Activated CD8-positive, alpha-beta memory T cell treated with anti-CD3 and anti-CD28 coated beads, Interleukin-2, amount 10 ng/mL, durations not matched to agents 7 days and 5 days (primary cell): Measurements from ENCODE around the gene EID1. TPM values are rescaled to one million over a fixed set of nuclear protein-coding genes. Genes with fewer than 3 reads are reported as not detected.

Experiments used
- ATAC-seq: fragments of 150-1000 bp; cut with Tn5 transposase; one replicate; pipeline ENCODE4 v1.10.0; 2021; ENCODE audit warnings: moderate library complexity
- CTCF ChIA-PET: fragments of 350-600 bp; sonication (Branson Sonifier 250); formaldehyde crosslinking; loops from one replicate; lab custom pipeline; 2021; ENCODE audit warnings: antibody characterized with exemption; lab: Charles Lee
- DNase-seq: peaks from one replicate; pipeline ENCODE4 v3.0.0-alpha.2; 2020
- H3K27ac Mint-ChIP-seq: one replicate; pipeline ENCODE4 v1.8.0; 2021; ENCODE audit warnings: mild to moderate bottlenecking, mixed read lengths
- H3K27me3 Mint-ChIP-seq: one replicate; pipeline ENCODE4 v1.8.0; 2021; ENCODE audit warnings: mixed read lengths
- H3K36me3 Mint-ChIP-seq: one replicate; pipeline ENCODE4 v1.8.0; 2021; ENCODE audit warnings: mild to moderate bottlenecking, mixed read lengths
- H3K4me1 Mint-ChIP-seq: one replicate; pipeline ENCODE4 v1.8.0; 2021; ENCODE audit warnings: mixed read lengths
- H3K4me3 Mint-ChIP-seq: one replicate; pipeline ENCODE4 v1.8.0; 2021; ENCODE audit warnings: mild to moderate bottlenecking, moderate library complexity, mixed read lengths
- H3K9me3 Mint-ChIP-seq: one replicate; pipeline ENCODE4 v1.8.0; 2022; ENCODE audit warnings: low read depth, mixed read lengths
- total RNA-seq, 2 experiments: library from RNA; stranded (reverse); gene quantifications; one replicate each; pipeline ENCODE4 v1.2.3, GENCODE V29; 2021

EID1 gene
- total RNA-seq, 2 experiments from 2014 or later: 100 to 133 TPM

GRCh38 chr15:48875241-48875960, 2.5 kb upstream of the EID1 start:
- H3K9me3 Mint-ChIP-seq: no peaks in the 10 kb centered on the region
- no peak for ATAC-seq
- DNase-seq: no peak
- peaks cover 46% of the 10 kb centered on the region for H3K4me1 Mint-ChIP-seq
- H3K27ac Mint-ChIP-seq: peak overlapping the region; percentile 65
- no peak overlapping the region for H3K4me3 Mint-ChIP-seq
- CTCF ChIA-PET: interaction anchor here (0.7 to 1.8 kb wide), 3 partner anchors 14 to 91 kb away, joined by 3 to 8 read pairs (median 5); partner anchors contain the start of gene SHC4
- peaks cover 24% of the 10 kb centered on the region for H3K27me3 Mint-ChIP-seq
- peaks cover 24% of the 10 kb centered on the region for H3K36me3 Mint-ChIP-seq

- H3K36me3 Mint-ChIP-seq: peaks cover 26% of the 10 kb centered on the region
- CTCF ChIA-PET: interaction anchor here (1.7 to 1.8 kb wide), 2 partner anchors 15 to 90 kb away, joined by 5 to 8 read pairs; no protein-coding TSS in a partner anchor
- no peak for ATAC-seq
These were observed 1.9 kb upstream of the EID1 start for GRCh38 chr15:48876057-48876456.

GRCh38 chr15:48880070-48880634, 2.2 kb downstream of the EID1 start:
- DNase-seq (no peak), ATAC-seq (no peak)
- CTCF ChIA-PET: interaction anchor here (0.6 to 1.6 kb wide), 7 partner anchors 9 to 96 kb away, joined by 3 to 7 read pairs (median 4); partner anchors contain the start of gene CEP152
- Mint-ChIP-seq H3K4me1 (peaks cover 57% of the 10 kb centered on the region), H3K9me3 (no peaks in the 10 kb centered on the region), H3K36me3 (peaks cover 25% of the 10 kb centered on the region), H3K27ac (peak overlapping the region; percentile 30), H3K27me3 (peaks cover 4% of the 10 kb centered on the region), H3K4me3 (peak overlapping the region; percentile 93)

More at GRCh38 chr15:48876057-48876456, 1.9 kb upstream of the EID1 start:
- Mint-ChIP-seq H3K27me3 (peaks cover 19% of the 10 kb centered on the region), H3K9me3 (no peaks in the 10 kb centered on the region), H3K4me3 (no peak overlapping the region), H3K27ac (peak overlapping the region; percentile 13), H3K4me1 (peaks cover 51% of the 10 kb centered on the region)
- DNase-seq: no peak

GRCh38 chr15:48883699-48884098, 5.8 kb downstream of the EID1 start:
- Mint-ChIP-seq H3K27me3 (peaks cover 4% of the 10 kb centered on the region), H3K36me3 (peaks cover 14% of the 10 kb centered on the region), H3K9me3 (no peaks in the 10 kb centered on the region), H3K4me1 (peaks cover 46% of the 10 kb centered on the region), H3K4me3 (no peak overlapping the region), H3K27ac (no peak overlapping the region)
- ATAC-seq (no peak), DNase-seq (no peak)
- CTCF ChIA-PET: no interaction called here

GRCh38 chr15:48887144-48887543, 9.2 kb downstream of the EID1 start:
- Mint-ChIP-seq H3K4me3 (no peak overlapping the region), H3K27me3 (peaks cover 4% of the 10 kb centered on the region), H3K4me1 (peaks cover 24% of the 10 kb centered on the region), H3K36me3 (no peaks in the 10 kb centered on the region), H3K9me3 (no peaks in the 10 kb centered on the region), H3K27ac (peak overlapping the region; percentile 58)
- CTCF ChIA-PET: interaction anchor here (0.8 to 1.4 kb wide), 4 partner anchors 9 to 19 kb away, joined by 3 to 7 read pairs (median 3); partner anchors contain the start of gene EID1
- ATAC-seq: no peak
- DNase-seq: no peak

GRCh38 chr15:48888191-48888590, 10.3 kb downstream of the EID1 start:
- peak overlapping the region; percentile 31 for H3K27ac Mint-ChIP-seq
- ATAC-seq (peak; percentile 61), DNase-seq (peak; percentile 58)
- no peaks in the 10 kb centered on the region for H3K9me3 Mint-ChIP-seq
- CTCF ChIA-PET: interaction anchor here (0.8 to 1.5 kb wide), 4 partner anchors 9 to 18 kb away, joined by 3 to 7 read pairs (median 5); partner anchors contain the start of gene EID1
- H3K4me3 Mint-ChIP-seq: peak overlapping the region; percentile 0
- H3K4me1 Mint-ChIP-seq: peaks cover 18% of the 10 kb centered on the region
- no peaks in the 10 kb centered on the region for H3K36me3 Mint-ChIP-seq
- peaks cover 7% of the 10 kb centered on the region for H3K27me3 Mint-ChIP-seq

GRCh38 chr15:48888836-48889235, 10.9 kb downstream of the EID1 start:
- H3K36me3 Mint-ChIP-seq: no peaks in the 10 kb centered on the region
- no peaks in the 10 kb centered on the region for H3K9me3 Mint-ChIP-seq
- H3K27me3 Mint-ChIP-seq: peaks cover 8% of the 10 kb centered on the region
- CTCF ChIA-PET: interaction anchor here (1.3 to 1.5 kb wide), 3 partner anchors 8 to 77 kb away, joined by 4 to 7 read pairs (median 4); partner anchors contain the start of gene EID1
- no peak for ATAC-seq
- H3K27ac Mint-ChIP-seq: no peak overlapping the region
- H3K4me3 Mint-ChIP-seq: no peak overlapping the region
- H3K4me1 Mint-ChIP-seq: peaks cover 18% of the 10 kb centered on the region
- no peak for DNase-seq

GRCh38 chr15:48889925-48890324, 12.0 kb downstream of the EID1 start:
- Mint-ChIP-seq H3K27ac (no peak overlapping the region), H3K27me3 (peaks cover 12% of the 10 kb centered on the region), H3K36me3 (no peaks in the 10 kb centered on the region), H3K4me1 (peaks cover 23% of the 10 kb centered on the region), H3K9me3 (no peaks in the 10 kb centered on the region), H3K4me3 (no peak overlapping the region)
- DNase-seq (no peak), ATAC-seq (no peak)
- CTCF ChIA-PET: interaction anchor here (1.2 to 2.2 kb wide), 5 partner anchors 9 to 76 kb away, joined by 3 to 7 read pairs (median 4); partner anchors contain the start of gene EID1

- DNase-seq (no peak), ATAC-seq (no peak)
- H3K27ac Mint-ChIP-seq: no peak overlapping the region
- CTCF ChIA-PET: interaction anchor here (1.0 to 2.2 kb wide), 4 partner anchors 13 to 75 kb away, joined by 3 to 5 read pairs (median 4); partner anchors contain the start of gene EID1
- H3K27me3 Mint-ChIP-seq: peaks cover 13% of the 10 kb centered on the region
- no peaks in the 10 kb centered on the region for H3K9me3 Mint-ChIP-seq
- H3K36me3 Mint-ChIP-seq: no peaks in the 10 kb centered on the region
- no peak overlapping the region for H3K4me3 Mint-ChIP-seq
- H3K4me1 Mint-ChIP-seq: peaks cover 23% of the 10 kb centered on the region
These were observed 12.5 kb downstream of the EID1 start for GRCh38 chr15:48890375-48890972.

GRCh38 chr15:48891232-48891765, 13.4 kb downstream of the EID1 start:
- peaks cover 23% of the 10 kb centered on the region for H3K4me1 Mint-ChIP-seq
- H3K9me3 Mint-ChIP-seq: no peaks in the 10 kb centered on the region
- DNase-seq (no peak), ATAC-seq (no peak)
- no peaks in the 10 kb centered on the region for H3K36me3 Mint-ChIP-seq
- CTCF ChIA-PET: interaction anchor here (0.9 to 2.2 kb wide), 3 partner anchors 12 to 75 kb away, joined by 3 to 5 read pairs (median 3); partner anchors contain the start of gene EID1
- no peak overlapping the region for H3K4me3 Mint-ChIP-seq
- H3K27ac Mint-ChIP-seq: no peak overlapping the region
- H3K27me3 Mint-ChIP-seq: peaks cover 13% of the 10 kb centered on the region

GRCh38 chr15:48893311-48893710, 15.4 kb downstream of the EID1 start:
- H3K27me3 Mint-ChIP-seq: peaks cover 22% of the 10 kb centered on the region
- no peaks in the 10 kb centered on the region for H3K36me3 Mint-ChIP-seq
- H3K27ac Mint-ChIP-seq: no peak overlapping the region
- peaks cover 27% of the 10 kb centered on the region for H3K4me1 Mint-ChIP-seq
- no peaks in the 10 kb centered on the region for H3K9me3 Mint-ChIP-seq
- no peak overlapping the region for H3K4me3 Mint-ChIP-seq
- ATAC-seq (no peak), DNase-seq (no peak)
- CTCF ChIA-PET: no interaction called here

- CTCF ChIA-PET: interaction anchor here (0.9 to 1.3 kb wide), 3 partner anchors 10 to 149 kb away, joined by 3 to 4 read pairs (median 3); partner anchors contain the start of gene SECISBP2L
- Mint-ChIP-seq H3K4me1 (peaks cover 27% of the 10 kb centered on the region), H3K4me3 (peak overlapping the region; percentile 13)
These were observed 19.2 kb downstream of the EID1 start for GRCh38 chr15:48896869-48897814.

More at GRCh38 chr15:48896869-48897814, 19.2 kb downstream of the EID1 start:
- no peaks in the 10 kb centered on the region for H3K9me3 Mint-ChIP-seq
- DNase-seq: no peak
- peak overlapping the region; percentile 30 for H3K27ac Mint-ChIP-seq
- ATAC-seq: no peak
- H3K27me3 Mint-ChIP-seq: peaks cover 22% of the 10 kb centered on the region
- peaks cover 2% of the 10 kb centered on the region for H3K36me3 Mint-ChIP-seq
